HEK293T (cell line): ENCODE measurements around the gene DNAAF5.

Experiments
- CTCF ChIA-PET: fragments of 350-600 bp; formaldehyde crosslinking; extraction: SDS; loops from one replicate; lab custom pipeline; 2021; ENCODE audit warnings: antibody characterized with exemption, inconsistent platforms; lab: Yijun Ruan, JAX
- POLR2A ChIA-PET: fragments of 350-600 bp; formaldehyde crosslinking; extraction: SDS; loops from one replicate; lab custom pipeline; 2020; ENCODE audit warnings: antibody characterized with exemption, inconsistent platforms; lab: Yijun Ruan, JAX
- DNase-seq: peaks from one replicate; pipeline ENCODE4 v3.0.0; 2012; ENCODE audit warnings: mixed read lengths; ENCODE audit errors: extremely low spot score
- ARNT ChIP-seq: fragments of 450-650 bp; IDR thresholded peaks from 2 replicates; pipeline ENCODE4 v1.6.1; 2017; ENCODE audit warnings: mild to moderate bottlenecking
- BHLHE40 ChIP-seq: fragments of 450-650 bp; IDR thresholded peaks from 2 replicates; pipeline ENCODE4 v1.6.1; 2016; ENCODE audit warnings: mild to moderate bottlenecking, moderate library complexity, borderline replicate concordance
- CTBP1 ChIP-seq: fragments of 450-650 bp; IDR thresholded peaks from 2 replicates; pipeline ENCODE4 v1.6.1; 2016; ENCODE audit warnings: borderline replicate concordance
- ELF4 ChIP-seq: fragments of 450-650 bp; IDR thresholded peaks from 2 replicates; pipeline ENCODE4 v1.6.1; 2017; ENCODE audit warnings: antibody characterized with exemption
- FOXA1 ChIP-seq: fragments of 450-650 bp; IDR thresholded peaks from 2 replicates; pipeline ENCODE4 v1.6.1; 2016; ENCODE audit warnings: mild to moderate bottlenecking
- FOXK2 ChIP-seq: fragments of 450-650 bp; IDR thresholded peaks from 2 replicates; pipeline ENCODE4 v1.6.1; 2016; ENCODE audit warnings: mild to moderate bottlenecking
- FOXM1 ChIP-seq: fragments of 450-650 bp; IDR thresholded peaks from 2 replicates; pipeline ENCODE4 v1.6.1; 2017; ENCODE audit warnings: mild to moderate bottlenecking, borderline replicate concordance
- HDGF ChIP-seq: fragments of 450-650 bp; IDR thresholded peaks from 2 replicates; pipeline ENCODE4 v1.6.1; 2017; ENCODE audit warnings: antibody characterized with exemption, borderline replicate concordance
- L3MBTL2 ChIP-seq: fragments of 450-650 bp; conservative IDR thresholded peaks from 2 replicates; pipeline ENCODE4 v1.6.1; 2016; ENCODE audit warnings: mild to moderate bottlenecking
- LEF1 ChIP-seq: fragments of 450-650 bp; IDR thresholded peaks from 2 replicates; pipeline ENCODE4 v1.6.1; 2017; ENCODE audit warnings: mild to moderate bottlenecking, borderline replicate concordance
- NFRKB ChIP-seq: fragments of 450-650 bp; IDR thresholded peaks from 2 replicates; pipeline ENCODE4 v1.6.1; 2016; ENCODE audit warnings: mild to moderate bottlenecking, moderate library complexity
- PKNOX1 ChIP-seq: fragments of 450-650 bp; IDR thresholded peaks from 2 replicates; pipeline ENCODE4 v1.6.1; 2016
- SP1 ChIP-seq: fragments of 450-650 bp; IDR thresholded peaks from 2 replicates; pipeline ENCODE4 v1.6.1; 2017
- SUZ12 ChIP-seq: fragments of 450-650 bp; IDR thresholded peaks from 2 replicates; pipeline ENCODE4 v1.6.1; 2016; ENCODE audit warnings: mild to moderate bottlenecking
- TARDBP ChIP-seq: fragments of 450-650 bp; IDR thresholded peaks from 2 replicates; pipeline ENCODE4 v1.6.1; 2016
- ZNF384 ChIP-seq: fragments of 450-650 bp; IDR thresholded peaks from 2 replicates; pipeline ENCODE4 v1.6.1; 2016

Gene DNAAF5

GRCh38 chr7:820341-820740 is 93.8 kb downstream of the DNAAF5 start:
- no peak for DNase-seq
- CTCF ChIA-PET = no interaction called here
- POLR2A ChIA-PET = no interaction called here
- TF ChIP-seq SUZ12 = no peak
- no peak for TF ChIP-seq LEF1
- no peak for TF ChIP-seq SP1
- TF ChIP-seq ZNF384 = no peak
- TF ChIP-seq CTBP1 = no peak
- no peak for TF ChIP-seq FOXM1
- TF ChIP-seq L3MBTL2 = no peak
- no peak for TF ChIP-seq TARDBP

- CTCF ChIA-PET = interaction anchor here (0.7 kb wide), 1 partner anchor 50 kb away, joined by 3 read pairs; no protein-coding TSS in a partner anchor
- POLR2A ChIA-PET = no interaction called here
- no peak for DNase-seq
- TF ChIP-seq PKNOX1 (0 out of 2 replicates have a peak, but pooled peaks have one; percentile 5), SUZ12 (no peak)
These were observed 95.2 kb downstream of the DNAAF5 start for GRCh38 chr7:821688-822087.

- ChIA-PET CTCF (no interaction called here), POLR2A (no interaction called here)
- DNase-seq = no peak
- TF ChIP-seq BHLHE40 (no peak), SUZ12 (no peak), CTBP1 (no peak), ARNT (no peak), FOXM1 (no peak), ELF4 (no peak), NFRKB (no peak), LEF1 (no peak), TARDBP (no peak), FOXA1 (no peak), SP1 (no peak), ZNF384 (no peak), L3MBTL2 (no peak), HDGF (no peak), FOXK2 (no peak), PKNOX1 (no peak)
These were observed 96.3 kb downstream of the DNAAF5 start for GRCh38 chr7:822692-823276.

- ChIA-PET CTCF (no interaction called here), POLR2A (no interaction called here)
- DNase-seq = no peak
- TF ChIP-seq LEF1 (no peak), SP1 (no peak), HDGF (no peak), PKNOX1 (no peak), FOXM1 (no peak), ARNT (no peak)
These were observed 97.2 kb downstream of the DNAAF5 start for GRCh38 chr7:823649-824048.

GRCh38 chr7:824081-824480 is 97.6 kb downstream of the DNAAF5 start:
- POLR2A ChIA-PET = no interaction called here
- CTCF ChIA-PET = no interaction called here
- DNase-seq = no peak
- no peak for TF ChIP-seq ELF4
- no peak for TF ChIP-seq LEF1
- no peak for TF ChIP-seq SUZ12
- TF ChIP-seq ZNF384 = no peak
- TF ChIP-seq FOXM1 = no peak
- TF ChIP-seq HDGF = no peak
- no peak for TF ChIP-seq FOXA1
- TF ChIP-seq TARDBP = no peak
- TF ChIP-seq CTBP1 = no peak
- TF ChIP-seq L3MBTL2 = no peak
- no peak for TF ChIP-seq FOXK2
- no peak for TF ChIP-seq SP1
- TF ChIP-seq NFRKB = no peak
- TF ChIP-seq ARNT = no peak

GRCh38 chr7:824664-825063 is 98.2 kb downstream of the DNAAF5 start:
- CTCF ChIA-PET = no interaction called here
- POLR2A ChIA-PET = no interaction called here
- DNase-seq = no peak
- no peak for TF ChIP-seq HDGF
- TF ChIP-seq ZNF384 = no peak
- TF ChIP-seq FOXK2 = no peak
- TF ChIP-seq SP1 = no peak
- no peak for TF ChIP-seq CTBP1
- no peak for TF ChIP-seq BHLHE40
- no peak for TF ChIP-seq ELF4
- no peak for TF ChIP-seq PKNOX1
- no peak for TF ChIP-seq L3MBTL2
- no peak for TF ChIP-seq SUZ12

GRCh38 chr7:825386-825785 is 98.9 kb downstream of the DNAAF5 start:
- TF ChIP-seq SP1 = no peak
- no peak for DNase-seq
- POLR2A ChIA-PET = no interaction called here
- CTCF ChIA-PET = no interaction called here
